Coronary artery (tissue), 2 donors: ENCODE results near the gene NAA60.
A peak's percentile ranks its signal among the peaks of the same experiment; 100 is the strongest.

Experiments
- DNase-seq: peaks from one replicate; pipeline ENCODE4 v3.0.0-alpha.2; 2017; ENCODE audit warnings: low spot score
- H3K27ac ChIP-seq, 2 donors: fragments of 200-600 bp; sonication (generic); one replicate each; pipeline ENCODE4 v1.5.1; 2016 to 2019
- H3K4me3 ChIP-seq: fragments of 200-600 bp; sonication (generic); 2 replicates; pipeline ENCODE4 v1.5.1; 2016; ENCODE audit warnings: mild to moderate bottlenecking, moderate library complexity
- TF ChIP-seq, protein P1 (sequence below): fragments of 200-600 bp; sonication (generic); IDR thresholded peaks from one replicate; pipeline ENCODE4 v1.5.1; 2019; ENCODE audit warnings: antibody characterized with exemption

The NAA60 gene

DNA sequence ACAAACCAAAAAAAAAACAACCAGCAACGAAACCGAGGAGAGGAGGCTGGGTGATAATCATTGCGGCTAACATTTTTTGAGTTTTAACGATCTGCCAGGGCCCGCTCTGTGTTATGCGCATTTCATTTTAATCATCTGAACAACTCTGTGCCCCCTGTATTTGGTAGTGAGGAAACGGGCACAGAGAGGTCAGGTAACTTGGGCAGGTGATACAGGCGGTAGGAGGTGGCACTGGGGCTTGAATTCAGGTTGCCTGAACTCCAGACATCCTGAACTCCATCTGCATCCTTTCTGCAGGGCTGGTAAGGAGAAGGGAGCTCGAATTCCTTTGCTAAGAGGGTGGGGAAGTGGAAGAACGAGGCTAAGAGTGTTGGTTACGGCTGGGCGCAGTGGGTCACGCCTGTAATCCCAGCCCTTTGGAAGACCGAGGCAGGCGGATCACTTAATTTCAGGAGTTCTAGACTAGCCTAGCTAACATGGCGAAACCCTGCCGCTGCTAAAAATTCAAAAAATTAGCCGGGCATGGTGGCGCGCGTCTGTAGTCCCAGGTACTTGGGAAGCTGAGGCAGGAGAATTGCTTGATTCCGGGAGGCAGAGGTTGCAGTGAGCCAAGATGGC, 58.4 kb downstream of the NAA60 start:
- DNase-seq: no peak

GRCh38 chr16:3503523-3503922, 60.0 kb downstream of the NAA60 start:
- H3K4me3 ChIP-seq: no peak overlapping the region
- DNase-seq: no peak
- no peak overlapping the region for H3K27ac ChIP-seq
- TF ChIP-seq, protein P1, sequence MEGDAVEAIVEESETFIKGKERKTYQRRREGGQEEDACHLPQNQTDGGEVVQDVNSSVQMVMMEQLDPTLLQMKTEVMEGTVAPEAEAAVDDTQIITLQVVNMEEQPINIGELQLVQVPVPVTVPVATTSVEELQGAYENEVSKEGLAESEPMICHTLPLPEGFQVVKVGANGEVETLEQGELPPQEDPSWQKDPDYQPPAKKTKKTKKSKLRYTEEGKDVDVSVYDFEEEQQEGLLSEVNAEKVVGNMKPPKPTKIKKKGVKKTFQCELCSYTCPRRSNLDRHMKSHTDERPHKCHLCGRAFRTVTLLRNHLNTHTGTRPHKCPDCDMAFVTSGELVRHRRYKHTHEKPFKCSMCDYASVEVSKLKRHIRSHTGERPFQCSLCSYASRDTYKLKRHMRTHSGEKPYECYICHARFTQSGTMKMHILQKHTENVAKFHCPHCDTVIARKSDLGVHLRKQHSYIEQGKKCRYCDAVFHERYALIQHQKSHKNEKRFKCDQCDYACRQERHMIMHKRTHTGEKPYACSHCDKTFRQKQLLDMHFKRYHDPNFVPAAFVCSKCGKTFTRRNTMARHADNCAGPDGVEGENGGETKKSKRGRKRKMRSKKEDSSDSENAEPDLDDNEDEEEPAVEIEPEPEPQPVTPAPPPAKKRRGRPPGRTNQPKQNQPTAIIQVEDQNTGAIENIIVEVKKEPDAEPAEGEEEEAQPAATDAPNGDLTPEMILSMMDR: no peak

More for the DNA sequence above, 58.4 kb downstream of the NAA60 start:
- TF ChIP-seq, protein P1: no peak
- peak overlapping the region; percentile 80 for H3K4me3 ChIP-seq
- no peak overlapping the region for H3K27ac ChIP-seq

GRCh38 chr16:3508736-3509135, 65.3 kb downstream of the NAA60 start:
- TF ChIP-seq, protein P1: no peak
- DNase-seq: no peak
- H3K27ac ChIP-seq: no peak overlapping the region
- H3K4me3 ChIP-seq: no peak overlapping the region

DNA sequence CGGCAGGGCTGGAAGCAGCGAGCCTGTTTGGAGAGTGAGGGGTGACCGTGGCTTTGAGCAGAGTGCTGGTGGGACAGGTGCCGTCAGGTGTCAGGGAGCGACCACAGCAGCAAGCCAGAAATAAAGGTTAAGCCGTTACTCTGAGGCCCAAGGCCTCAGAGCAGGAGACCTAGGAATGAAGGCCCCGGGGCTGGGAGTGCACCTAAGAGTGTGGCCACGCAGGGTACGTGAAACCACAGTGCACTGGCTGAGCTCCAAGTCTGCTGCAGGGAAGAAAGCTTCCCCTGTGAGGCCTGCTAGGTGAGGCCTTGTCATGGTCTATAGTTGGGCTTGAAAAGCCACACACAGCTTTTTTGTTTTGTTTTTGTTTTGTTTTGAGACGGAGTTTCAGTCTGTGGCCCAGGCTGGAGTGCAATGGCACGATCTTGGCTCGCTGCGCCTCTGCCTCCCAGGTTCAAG, 66.0 kb downstream of the NAA60 start:
- H3K4me3 ChIP-seq: no peak overlapping the region
- TF ChIP-seq, protein P1: no peak
- DNase-seq: no peak
- H3K27ac ChIP-seq: no peak overlapping the region

DNA sequence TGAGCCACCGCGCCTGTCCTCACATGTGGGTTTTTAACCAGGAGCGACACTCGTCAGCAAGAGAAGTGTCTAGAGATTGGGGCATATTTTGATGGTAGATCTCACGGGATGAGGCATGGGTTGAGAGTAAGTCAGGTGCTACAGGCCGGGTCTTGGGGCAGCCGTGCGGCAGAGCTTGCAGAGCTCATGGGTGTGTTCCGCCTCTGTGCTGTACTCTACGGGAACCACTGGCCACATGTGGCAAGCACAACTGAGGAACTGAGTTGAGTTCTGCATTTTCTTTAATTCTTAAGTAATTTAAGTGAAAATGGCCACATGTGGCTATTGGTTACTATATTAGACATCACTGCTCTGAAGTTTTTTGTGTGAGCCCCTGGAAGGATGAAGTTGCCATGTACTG, 66.9 kb downstream of the NAA60 start:
- Histone ChIP-seq H3K27ac (no peak overlapping the region), H3K4me3 (no peak overlapping the region)
- TF ChIP-seq, protein P1: no peak
- DNase-seq: no peak

GRCh38 chr16:3511286-3512180, 68.1 kb downstream of the NAA60 start:
- no peak for DNase-seq
- TF ChIP-seq, protein P1: no peak
- Histone ChIP-seq H3K4me3 (no peak overlapping the region), H3K27ac (no peak overlapping the region)
